ENCODE measurements around the gene PROZ. TPM values are rescaled to one million over a fixed set of nuclear protein-coding genes. Genes with fewer than 3 reads are reported as not detected.

Gene PROZ
- total RNA-seq, 1 donor from 2014 or later = not detected

DNA sequence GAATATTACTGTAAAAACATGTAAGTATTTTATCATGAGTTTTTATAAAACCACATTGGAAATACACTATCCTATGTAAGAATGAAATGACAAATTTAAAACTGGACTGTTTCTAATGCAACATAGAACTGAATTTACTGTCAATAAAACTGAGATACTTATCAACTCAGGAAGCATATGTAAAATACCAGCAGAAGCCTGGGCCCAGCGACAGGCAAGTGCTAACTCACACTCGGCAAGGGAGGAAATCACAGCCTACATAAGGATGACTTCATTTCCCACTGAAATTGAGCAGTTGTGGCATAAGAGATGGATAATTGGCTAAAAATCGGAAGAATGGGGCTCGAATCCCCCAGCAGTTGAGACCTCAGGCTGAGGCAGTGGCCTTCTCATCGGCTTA lies 12.1 kb downstream of the PROZ start:
- peaks cover 35% of the 10 kb centered on the region for H3K36me3 Mint-ChIP-seq (ENCODE audit: insufficient read depth)
- no peak overlapping the region for H3K27ac Mint-ChIP-seq
- H3K27me3 Mint-ChIP-seq = no peaks in the 10 kb centered on the region
- no peak for TF ChIP-seq CTCF (IDR thresholded peaks at IDR 0.05; ENCODE audit: unreplicated experiment)
- H3K9me3 Mint-ChIP-seq (ENCODE audit: low read depth) = no peaks in the 10 kb centered on the region
- DNase-seq (ENCODE audit: low spot score, unreplicated experiment) = no peak
- H3K4me1 Mint-ChIP-seq (ENCODE audit: low read depth) = peaks cover 27% of the 10 kb centered on the region
- no peak overlapping the region for H3K4me3 Mint-ChIP-seq (ENCODE audit: low read depth)

GRCh38 chr13:113171250-113172125 lies 13.0 kb downstream of the PROZ start:
- no peak overlapping the region for H3K4me3 Mint-ChIP-seq (ENCODE audit: low read depth)
- H3K27ac Mint-ChIP-seq = no peak overlapping the region
- no peak for DNase-seq (ENCODE audit: low spot score, unreplicated experiment)
- no peak for TF ChIP-seq CTCF (IDR thresholded peaks at IDR 0.05; ENCODE audit: unreplicated experiment)
- no peaks in the 10 kb centered on the region for H3K9me3 Mint-ChIP-seq (ENCODE audit: low read depth)
- peaks cover 27% of the 10 kb centered on the region for H3K4me1 Mint-ChIP-seq (ENCODE audit: low read depth)
- H3K27me3 Mint-ChIP-seq = no peaks in the 10 kb centered on the region
- peaks cover 33% of the 10 kb centered on the region for H3K36me3 Mint-ChIP-seq (ENCODE audit: insufficient read depth)

DNA sequence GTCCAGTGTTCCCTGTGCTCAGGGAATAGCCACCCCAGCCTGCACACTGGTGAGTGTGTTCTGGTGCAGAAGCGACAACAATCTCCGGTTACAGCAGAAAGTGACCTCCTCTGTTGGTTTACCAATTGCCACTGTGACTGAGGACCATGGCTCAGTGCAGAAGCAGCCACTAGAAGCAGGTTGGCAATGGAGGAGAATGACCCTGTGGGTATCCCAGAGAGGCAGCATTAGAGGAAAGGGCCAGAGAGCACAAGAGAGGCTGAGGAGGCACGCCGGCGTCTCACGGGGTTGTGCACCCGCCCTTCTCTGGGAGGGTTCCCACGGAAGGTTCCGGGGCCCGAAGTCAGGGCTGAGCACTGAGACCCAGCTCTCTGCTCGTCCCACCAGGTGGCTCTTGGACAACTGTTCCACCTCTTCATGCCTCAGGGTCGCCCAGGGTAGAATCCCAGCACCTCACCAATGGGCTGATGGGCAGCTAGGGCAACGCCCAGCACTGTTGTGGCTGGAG lies 14.0 kb downstream of the PROZ start:
- Mint-ChIP-seq H3K36me3 (ENCODE audit: insufficient read depth) (peaks cover 29% of the 10 kb centered on the region), H3K27me3 (no peaks in the 10 kb centered on the region), H3K9me3 (ENCODE audit: low read depth) (no peaks in the 10 kb centered on the region), H3K27ac (no peak overlapping the region), H3K4me3 (ENCODE audit: low read depth) (no peak overlapping the region), H3K4me1 (ENCODE audit: low read depth) (peaks cover 27% of the 10 kb centered on the region)
- no peak for TF ChIP-seq CTCF (IDR thresholded peaks at IDR 0.05; ENCODE audit: unreplicated experiment)
- DNase-seq (ENCODE audit: low spot score, unreplicated experiment) = no peak

DNA sequence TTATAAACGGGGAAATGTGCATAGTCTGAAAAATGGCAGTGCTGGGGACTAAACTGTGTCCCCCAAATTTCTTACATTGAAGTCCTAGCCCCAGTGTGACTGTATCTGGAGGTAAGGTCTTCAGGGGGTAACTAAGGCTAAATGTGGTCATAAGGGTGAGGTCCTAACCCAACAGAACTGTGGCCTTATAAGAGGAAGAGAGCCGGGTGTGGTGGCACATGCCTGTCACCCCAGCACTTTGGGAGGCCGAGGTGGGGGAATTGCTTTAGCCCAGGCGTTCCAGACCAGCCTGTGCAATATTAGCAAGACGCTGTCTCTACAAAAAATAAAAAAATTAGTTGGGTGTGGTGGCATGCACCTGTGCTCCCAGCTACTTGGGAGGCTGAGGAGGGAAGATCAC lies 17.8 kb downstream of the PROZ start:
- Mint-ChIP-seq H3K4me3 (ENCODE audit: low read depth) (no peak overlapping the region), H3K27me3 (no peaks in the 10 kb centered on the region), H3K9me3 (ENCODE audit: low read depth) (no peaks in the 10 kb centered on the region), H3K36me3 (ENCODE audit: insufficient read depth) (peaks cover 35% of the 10 kb centered on the region), H3K27ac (no peak overlapping the region), H3K4me1 (ENCODE audit: low read depth) (peaks cover 9% of the 10 kb centered on the region)
- no peak for DNase-seq (ENCODE audit: low spot score, unreplicated experiment)
- TF ChIP-seq CTCF (IDR thresholded peaks at IDR 0.05; ENCODE audit: unreplicated experiment) = no peak

DNA sequence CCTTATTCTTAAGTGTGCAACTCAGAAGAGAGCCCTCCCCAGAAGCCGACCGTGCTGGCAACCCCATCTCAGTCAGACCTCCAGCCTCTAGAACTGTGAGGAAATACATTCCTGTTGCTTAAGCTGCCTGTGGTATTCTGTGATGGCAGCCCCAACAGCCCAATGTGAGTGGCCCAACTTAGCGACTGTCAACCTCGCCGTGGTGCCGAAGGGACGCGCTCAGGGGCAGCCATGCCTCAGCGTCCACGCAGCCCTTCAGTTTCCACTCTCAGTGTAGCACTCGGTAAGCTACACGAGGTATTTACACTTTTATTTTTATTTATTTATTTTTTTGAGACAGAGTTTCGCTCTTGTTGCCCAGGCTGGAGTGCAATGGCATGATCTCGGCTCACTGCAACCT lies 18.4 kb downstream of the PROZ start:
- no peak for TF ChIP-seq CTCF (IDR thresholded peaks at IDR 0.05; ENCODE audit: unreplicated experiment)
- Mint-ChIP-seq H3K4me1 (ENCODE audit: low read depth) (peaks cover 5% of the 10 kb centered on the region), H3K4me3 (ENCODE audit: low read depth) (no peak overlapping the region), H3K36me3 (ENCODE audit: insufficient read depth) (peaks cover 31% of the 10 kb centered on the region), H3K27me3 (no peaks in the 10 kb centered on the region), H3K27ac (no peak overlapping the region), H3K9me3 (ENCODE audit: low read depth) (no peaks in the 10 kb centered on the region)
- DNase-seq (ENCODE audit: low spot score, unreplicated experiment) = no peak
